ENCODE measurements around the gene MIXL1.
A peak's percentile ranks its signal among the peaks of the same experiment; 100 is the strongest.
"Not testable (repeated sequence)": the region's sequence is repeated elsewhere in the genome, so short reads cannot be mapped to it uniquely, and the experiment has no call there.

Gene MIXL1

DNA sequence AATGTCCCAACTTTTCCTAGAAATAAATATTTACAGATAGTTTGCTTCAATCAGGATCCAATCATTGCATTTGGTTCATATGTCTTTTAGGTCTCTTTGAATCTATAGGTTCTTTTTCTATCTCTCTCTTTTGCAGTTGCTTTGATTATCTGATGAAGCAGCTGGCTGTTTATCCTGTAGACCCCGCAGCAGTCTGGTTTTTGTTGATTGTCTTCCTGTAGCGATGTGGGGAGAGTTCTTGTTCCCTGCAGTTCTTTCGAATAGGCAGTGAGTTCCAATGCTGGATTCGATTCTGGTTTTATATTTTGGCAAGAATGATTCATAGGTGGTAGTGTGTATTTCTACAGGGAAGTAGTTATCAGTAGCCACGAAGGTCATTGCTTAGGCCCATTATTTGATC, 7.4 kb upstream of the MIXL1 start:
- ATAC-seq, result no peak

DNA sequence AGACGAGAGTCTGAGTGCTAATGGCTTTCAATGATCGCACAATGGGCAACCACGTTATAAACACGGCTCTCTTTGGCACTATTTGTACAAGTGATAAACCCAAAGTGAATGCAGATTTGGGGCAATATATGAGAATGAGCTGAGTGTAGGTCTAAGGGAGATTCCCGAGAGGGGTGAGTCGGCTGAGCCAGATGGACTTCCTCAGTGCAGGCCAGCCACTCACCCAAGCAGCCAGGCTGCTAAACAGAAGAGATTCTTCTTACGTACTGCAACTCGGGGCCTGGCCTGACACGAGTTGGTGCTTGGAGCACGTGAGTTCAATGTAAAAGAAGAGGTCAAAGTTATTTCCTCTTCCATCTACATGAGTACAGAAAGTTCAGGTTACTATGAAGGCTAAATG, 6.2 kb upstream of the MIXL1 start:
- no peak for ATAC-seq

DNA sequence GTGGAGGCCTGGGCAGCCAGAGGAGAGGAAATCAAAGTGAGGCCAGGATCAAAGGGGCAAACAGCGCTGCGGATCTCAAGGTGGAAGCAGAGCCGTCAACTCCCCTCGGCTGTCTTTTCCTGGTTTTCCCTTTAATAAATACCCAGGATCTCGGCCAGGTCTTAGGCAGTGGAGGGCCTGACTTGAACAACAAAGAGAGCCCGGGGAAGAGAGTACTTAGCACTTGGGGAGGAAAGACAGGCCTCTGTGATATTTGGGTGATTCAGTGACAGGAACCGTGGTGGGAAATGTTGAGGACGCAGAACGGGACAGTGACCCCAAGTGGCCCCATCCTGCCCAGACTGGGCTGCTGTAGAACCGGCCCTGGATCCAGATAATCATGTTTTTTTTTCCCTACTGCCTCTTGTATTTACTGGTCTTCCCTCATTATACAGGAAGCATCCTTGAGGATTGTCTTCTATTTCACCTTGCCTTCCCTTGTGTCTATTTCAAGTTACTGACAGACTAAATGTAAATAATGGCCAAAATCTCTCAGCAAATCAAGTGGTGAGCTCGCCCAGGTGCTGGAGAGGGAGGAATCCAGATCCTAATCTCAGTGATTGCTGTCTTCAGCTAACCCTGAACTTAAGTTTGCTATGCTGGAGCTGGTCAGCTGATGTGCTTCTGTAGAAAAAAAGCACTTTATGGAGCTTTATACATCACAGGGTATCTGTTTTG, 2.8 kb upstream of the MIXL1 start:
- ATAC-seq, result no peak

DNA sequence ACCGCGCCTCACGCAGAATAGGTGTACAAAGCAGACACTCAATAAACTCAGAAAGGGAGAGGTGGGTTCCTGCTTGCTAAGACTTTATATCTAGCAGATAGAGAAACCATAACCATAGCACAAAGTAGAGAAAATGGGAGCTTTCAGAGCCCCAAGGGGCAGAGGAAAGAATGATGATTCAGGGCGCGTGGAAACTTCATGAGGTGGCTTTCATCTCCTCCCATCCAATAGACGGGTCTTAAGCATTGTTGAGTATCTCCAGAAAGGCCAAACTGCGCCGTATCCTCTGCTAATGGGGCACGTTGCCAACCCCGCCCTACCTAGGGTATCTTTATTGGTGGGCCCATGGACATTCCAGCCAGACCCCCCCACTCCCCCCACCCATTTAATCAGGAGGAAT, 778 bp upstream of the MIXL1 start:
- peak in 1 of 2 donors; percentile 36 for ATAC-seq

DNA sequence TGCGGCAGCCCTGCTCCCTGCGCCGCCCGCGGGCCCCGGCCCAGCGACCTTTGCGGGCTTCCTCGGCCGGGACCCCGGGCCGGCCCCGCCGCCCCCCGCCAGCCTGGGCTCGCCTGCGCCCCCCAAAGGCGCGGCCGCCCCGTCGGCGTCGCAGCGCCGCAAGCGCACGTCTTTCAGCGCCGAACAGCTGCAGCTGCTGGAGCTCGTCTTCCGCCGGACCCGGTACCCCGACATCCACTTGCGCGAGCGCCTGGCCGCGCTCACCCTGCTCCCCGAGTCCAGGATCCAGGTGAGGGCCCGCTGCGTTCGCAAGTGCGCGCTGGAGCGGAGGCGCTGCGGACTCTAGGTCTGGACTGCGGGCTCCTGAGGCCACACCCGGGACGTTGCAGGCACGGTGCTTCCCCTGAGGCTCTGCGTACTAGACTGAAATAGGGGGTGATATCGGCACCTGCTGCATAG, 351 bp downstream of the MIXL1 start:
- peak; percentile 17 to 36 for ATAC-seq

DNA sequence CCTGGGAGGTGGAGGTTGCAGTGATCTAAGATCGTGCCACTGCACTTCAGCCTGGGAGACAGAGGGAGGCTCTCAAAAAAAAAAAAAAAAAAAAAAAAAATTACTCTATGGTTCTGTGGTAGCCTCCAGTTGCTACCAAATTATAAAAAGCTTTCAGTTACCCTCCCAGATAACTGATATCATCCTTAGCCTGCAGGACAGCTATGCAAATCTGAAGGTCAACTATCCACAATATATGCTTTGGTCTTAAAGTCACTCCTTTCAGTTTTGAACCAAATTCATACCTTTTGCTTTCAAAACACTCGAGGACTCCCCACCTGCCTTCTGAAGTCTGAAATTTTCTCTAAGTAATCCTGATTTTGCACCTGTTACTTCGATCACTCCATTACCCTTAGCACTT, 3.1 kb downstream of the MIXL1 start:
- no peak for ATAC-seq

DNA sequence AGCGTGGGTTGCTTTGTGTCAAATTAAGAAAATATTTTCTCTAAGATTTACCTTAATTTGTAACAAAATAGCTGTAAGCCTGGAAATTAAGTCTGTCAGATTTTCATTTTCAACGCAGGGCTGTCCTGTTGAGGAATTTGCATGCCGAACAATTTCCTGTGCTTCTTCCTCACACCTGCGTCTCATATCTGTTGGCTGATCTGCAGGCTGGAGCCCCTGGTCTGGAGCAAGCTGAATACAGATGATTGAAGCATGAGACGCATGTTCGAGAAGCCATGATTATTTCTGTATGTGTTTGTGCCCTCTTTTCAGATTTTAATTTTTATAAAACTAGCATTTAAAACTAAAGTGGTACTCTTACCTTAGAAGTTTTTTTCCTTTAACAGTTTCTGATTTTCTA, 9.8 kb downstream of the MIXL1 start:
- no peak for ATAC-seq

DNA sequence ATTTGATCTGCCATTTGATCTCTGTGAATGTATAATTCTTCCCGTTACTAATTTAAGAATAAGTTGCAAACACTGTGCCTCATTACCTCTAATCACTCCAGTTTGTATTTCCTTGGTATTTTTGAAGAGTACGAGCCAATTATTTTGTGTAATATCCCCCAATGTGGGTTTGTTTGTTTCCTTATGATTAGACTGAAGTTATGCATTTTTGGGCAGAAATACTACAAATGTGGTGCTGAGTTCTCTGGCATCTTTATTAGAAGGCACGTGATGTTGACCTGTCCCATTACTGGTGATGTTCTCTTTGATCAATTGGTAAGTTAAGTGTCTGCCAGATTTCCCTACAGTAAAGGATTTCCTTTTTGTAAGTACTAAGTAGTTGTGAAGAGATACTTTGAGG, 10.3 kb downstream of the MIXL1 start:
- ATAC-seq, result no peak

DNA sequence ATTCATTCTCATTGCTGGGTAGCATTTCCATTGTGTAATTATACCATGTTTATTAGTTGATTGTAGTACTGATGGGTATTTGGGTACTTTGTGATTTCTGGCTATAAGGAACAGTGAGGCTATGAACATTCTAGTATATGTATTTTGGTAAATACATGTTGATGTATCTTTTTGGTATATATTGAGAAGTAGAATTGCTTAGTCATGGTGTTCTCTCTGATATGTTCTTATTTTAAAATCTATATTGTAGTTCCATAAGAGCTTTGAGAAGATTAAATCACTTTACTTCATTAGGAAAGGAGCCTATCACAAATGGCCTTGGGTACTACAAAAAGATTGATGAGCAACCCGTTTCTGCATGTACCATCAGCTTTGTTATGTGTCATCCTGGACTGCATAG, 13.4 kb downstream of the MIXL1 start:
- ATAC-seq, result no peak

DNA sequence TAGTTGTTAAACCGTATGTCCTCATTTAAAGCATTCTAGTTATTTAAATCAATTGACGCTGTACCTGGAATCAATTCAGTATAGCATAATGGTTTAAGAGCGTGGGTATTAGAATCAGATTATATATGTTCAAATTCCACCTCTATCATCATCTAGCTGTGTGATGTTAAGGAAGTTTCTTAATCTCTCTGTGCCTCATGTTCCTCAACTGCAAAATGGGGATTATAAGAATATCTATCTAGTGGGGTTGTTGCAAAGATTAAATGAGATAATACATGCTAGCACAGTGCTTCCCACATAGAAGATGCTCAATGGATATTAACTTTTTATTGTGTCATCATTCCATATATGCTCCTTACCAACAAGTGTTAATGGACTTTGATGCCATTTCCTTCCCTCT, 16.0 kb downstream of the MIXL1 start:
- ATAC-seq, result no peak

DNA sequence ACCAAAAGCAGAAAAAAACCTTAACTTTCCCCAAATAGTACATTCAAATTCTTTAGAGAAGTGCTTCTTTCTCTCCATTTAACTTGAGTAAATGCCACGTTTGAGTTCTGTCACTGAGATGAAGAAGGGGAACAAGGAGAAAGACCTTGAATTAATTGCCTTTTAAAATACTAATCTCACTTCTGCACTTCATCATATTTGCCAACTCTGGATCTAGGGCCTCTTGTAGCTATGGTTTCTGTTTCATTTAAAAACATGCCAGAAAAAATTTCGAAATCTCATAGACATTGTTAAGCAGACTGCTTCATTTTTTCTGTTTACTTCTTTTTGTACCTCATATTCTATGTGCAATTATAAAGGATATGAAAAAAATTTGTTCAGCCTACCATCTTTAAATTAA, 24.6 kb downstream of the MIXL1 start:
- no peak for ATAC-seq

DNA sequence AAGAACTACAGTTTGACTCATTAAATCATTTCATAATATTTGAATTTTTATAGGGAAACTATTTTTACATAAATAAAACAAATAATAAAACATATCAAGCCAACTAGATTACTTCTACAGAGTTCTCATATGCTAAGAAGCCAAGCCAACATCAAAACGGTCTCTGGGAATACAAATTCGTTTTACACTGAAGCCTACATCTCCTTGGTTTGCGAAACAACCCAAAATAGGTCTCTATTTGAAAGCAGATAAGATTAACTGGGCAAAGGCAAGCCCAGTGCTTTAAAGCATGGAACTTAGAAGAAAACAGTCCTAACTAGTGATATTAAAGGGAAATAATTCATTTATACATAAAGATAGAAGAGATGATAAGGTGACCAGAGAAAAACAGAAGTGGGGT, 25.3 kb downstream of the MIXL1 start:
- ATAC-seq, result no peak

DNA sequence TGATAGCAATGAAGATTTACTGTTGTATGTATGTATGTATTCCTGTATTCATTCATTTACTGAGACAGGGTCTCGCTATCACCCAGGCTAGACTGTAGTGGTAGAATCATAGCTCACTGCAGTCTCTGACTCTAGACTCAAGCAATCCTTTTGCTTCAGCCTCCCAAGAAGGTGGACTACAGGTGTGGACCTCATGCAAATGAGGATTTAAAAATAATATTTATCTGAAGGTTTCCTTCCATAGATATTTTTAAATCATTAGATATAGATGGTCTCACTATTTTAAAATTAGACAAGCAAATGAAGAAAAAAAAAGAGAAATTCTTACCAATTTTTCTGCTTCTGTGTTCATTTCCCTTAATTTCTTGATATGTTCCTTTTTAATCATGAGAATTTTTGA, 27.0 kb downstream of the MIXL1 start:
- no peak for ATAC-seq

DNA sequence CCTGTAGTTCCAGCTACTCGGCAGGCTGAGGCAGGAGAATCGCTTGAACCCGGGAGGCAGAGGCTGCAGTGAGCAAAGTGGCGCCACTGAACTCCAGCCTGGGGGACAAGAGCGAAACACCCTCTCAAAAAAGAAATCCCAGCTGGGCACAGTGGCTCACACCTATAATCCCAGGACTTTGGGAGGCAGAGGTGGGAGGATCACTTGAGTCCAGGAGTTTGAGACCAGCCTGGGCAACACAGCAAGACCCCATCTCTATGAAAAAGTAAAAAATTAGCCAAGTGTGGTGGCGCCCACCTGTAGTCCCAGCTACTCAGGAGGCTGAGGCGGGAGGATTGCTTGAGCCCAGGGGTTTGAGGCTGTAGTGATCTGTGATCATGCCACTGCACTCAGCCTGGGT, 29.4 kb downstream of the MIXL1 start:
- ATAC-seq, result not testable (repeated sequence)

DNA sequence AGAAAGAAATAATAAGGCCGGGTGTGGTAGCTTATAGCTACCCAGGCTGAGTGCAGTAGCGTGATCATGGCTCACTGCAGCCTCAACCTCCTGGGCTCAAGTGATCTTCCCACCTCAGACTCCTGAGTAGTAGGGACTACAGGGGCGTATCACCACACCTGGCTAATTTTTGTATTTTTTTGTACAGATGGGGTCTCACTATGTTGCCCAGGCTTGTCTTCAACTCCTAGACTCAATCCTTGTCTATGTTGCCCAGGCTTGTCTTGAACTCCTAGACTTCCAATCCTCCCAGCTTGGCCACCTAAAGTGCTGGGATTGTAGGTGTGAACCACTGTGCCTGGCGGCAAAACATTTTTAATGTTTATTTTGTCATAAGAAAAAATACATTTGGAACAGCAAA, 30.5 kb downstream of the MIXL1 start:
- no peak for ATAC-seq

DNA sequence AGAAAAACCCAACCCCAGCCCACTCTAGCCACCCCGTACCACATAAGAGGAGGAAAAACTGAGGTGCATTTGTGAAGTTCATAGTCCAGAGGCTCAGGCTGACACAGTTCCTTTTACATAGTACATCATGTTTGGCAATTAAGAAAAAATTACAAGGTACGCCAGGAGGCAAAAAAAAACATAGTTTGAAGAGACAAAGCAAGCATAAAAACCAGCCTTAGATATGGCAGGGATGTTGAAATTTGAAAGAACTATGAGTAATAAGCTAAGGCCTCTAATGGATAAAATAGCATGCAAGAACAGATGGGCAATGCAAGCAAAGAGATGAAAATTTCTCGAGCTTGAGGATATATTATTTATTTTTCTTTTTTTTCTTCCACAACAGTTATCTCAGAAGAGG, 31.9 kb downstream of the MIXL1 start:
- no peak for ATAC-seq

DNA sequence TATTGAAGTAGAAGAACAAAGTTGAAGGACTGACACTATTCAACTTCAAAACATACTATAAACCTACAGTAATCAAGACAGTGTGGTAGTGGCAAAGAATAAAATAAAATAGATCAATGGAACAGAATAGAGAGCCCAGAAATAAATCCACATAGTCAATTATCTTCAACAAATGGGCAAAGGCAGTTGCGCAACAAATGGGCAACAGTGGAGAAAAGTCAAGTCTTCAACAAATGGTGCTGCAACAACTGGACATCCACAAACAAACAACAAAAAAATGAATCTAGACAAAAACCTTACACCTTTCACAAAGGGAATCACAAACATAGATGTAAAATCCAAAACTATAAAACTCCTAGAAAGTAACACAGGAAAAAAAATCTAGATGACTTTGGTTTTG, 38.4 kb downstream of the MIXL1 start:
- ATAC-seq, result no peak

DNA sequence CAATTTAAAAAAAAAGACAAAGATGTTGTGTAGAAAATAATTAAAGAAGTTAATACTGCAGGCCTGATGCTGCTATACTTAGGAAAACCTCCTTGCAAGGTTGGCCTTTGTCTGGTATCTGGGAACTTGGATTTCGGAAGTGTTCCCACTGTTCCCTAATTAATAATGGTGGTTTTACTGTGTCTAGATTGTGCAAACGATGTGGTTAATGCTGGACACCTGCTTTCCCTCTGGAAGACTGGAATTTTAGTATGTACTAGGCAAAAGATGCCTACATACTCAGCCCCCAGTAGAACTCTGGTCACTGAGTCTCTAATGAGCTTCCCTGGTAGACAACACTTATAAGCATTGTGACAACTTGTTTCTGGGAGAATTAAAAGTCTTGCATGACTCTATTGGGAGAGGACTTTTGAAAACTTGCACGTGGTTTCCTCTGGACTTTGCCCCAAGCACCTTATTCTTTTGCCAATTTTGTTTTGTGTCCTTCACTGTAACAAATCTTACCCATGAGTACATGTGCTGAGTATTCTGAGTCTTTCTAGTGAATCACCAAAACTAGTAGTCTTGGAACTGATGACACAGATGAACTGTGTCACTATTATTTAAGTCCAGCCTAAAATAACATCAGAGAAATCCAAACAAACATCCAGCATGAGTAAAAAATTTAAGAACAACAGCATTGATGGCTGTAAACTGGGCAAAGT, 45.1 kb downstream of the MIXL1 start:
- ATAC-seq, result no peak

DNA sequence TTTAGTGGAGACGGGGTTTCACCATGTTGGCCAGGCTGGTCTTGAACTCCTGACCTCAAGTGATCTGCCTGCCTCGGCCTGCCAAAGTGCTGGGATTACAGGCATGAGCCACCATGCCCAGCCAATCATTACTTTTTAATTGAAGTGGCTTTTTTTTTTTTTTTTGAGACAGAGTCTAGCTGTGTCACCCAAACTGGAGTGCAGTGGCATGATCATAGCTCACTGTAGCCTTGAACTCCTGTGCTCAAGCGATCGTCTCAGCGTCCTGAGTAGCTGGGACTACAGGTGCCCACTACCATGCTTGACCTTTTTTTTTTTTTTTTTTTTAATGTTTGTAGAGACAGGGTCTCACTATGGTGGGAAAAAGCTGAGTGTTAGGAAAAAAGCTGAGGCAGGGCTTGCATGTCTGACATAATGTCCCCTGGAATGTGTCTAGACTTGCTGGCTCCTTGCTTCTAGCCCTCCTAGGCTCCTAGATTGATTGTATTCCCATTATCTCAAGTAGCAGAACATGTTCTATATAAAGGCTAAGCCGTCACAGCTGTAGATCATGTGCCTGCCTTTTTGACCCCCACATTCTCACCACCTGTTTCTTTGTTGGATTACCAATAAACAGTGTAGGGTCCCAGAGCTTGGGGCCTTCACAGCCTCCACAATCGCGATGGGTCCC, 48.9 kb downstream of the MIXL1 start:
- ATAC-seq, result not testable (repeated sequence)

DNA sequence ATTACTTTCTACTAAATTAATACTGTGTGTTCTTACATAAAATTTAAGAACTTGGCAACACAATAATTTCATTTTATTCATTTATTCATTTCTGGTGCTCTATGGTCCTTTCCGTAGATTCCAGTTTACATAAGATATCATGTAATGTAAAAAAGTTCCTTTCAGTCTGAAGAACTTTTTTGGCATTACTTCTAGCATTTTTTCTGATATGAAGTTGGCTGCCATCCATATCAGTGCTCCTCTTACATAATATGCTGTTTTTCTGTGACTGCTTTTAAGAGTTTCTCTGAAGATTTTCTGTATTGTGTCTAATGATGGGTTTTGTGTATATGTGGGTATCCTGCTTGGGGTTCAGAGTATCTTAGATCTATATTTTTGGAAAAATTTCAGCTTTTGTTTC, 50.7 kb downstream of the MIXL1 start:
- no peak for ATAC-seq

DNA sequence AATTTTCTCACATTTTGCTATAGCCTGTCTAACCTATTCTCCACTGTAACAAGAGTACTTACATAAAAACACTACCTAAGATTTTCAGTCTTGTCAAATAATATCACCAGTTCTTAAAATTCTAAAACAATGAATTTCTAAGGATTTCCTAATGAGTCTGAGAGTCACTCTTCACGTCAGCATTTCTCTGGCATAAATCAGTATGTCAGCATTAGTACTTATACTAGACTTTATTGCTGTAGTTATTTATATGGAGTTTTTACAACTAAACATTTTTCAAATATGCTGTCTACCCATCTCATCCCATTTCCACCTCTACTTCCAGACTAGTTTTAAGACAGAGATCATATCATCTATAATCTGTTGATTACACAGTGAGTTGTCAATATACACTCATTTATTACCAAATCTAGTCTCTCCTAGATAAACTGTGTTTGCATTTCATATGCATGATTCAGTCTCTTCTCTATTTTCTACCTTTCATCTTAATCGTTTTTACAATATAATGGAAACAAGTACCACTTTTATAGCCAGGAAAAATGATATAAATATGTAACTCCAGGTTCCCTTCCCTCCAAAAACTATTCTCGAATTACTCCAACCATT, 52.7 kb downstream of the MIXL1 start:
- no peak for ATAC-seq
